HG02610 (cell line): Measurements from ENCODE around the gene CARMIL1.

Experiments used
- ATAC-seq: cut with Tn5 transposase; IDR thresholded peaks from one replicate; pipeline ENCODE4 v1.9.1; 2021; ENCODE audit warnings: mild to moderate bottlenecking, moderate library complexity; ENCODE audit not compliant: unreplicated experiment

The CARMIL1 gene

DNA sequence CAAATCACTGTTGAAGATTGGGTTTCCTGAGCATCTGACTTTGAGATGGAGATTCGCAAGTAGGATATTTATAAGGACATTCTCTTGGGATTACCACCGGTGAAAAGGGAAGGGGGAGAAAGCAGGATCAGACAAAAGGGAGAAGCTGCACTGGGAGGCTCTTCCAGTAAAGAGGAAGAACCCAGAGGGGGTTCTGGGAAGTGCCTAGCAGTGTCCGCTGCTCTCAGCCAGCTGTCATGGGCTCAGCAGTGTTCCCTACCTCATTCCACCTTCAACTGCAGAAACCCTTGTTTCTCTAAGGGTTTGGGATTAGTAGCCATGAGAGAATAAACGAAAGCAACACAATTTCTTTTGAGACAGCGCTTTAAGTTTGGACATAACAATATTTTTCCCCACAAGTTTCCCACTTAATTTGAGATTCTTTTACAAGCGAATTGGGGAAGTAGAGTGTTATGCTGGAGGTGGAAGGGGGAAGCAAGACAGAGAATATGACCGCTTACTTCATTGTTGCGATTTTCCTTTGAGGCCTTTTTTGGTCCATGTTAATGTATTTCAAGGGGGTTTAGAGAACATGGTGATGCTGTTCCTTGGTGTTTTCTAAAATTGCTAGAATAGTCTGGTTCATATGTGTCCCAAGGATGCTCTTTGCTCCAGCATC, 218.3 kb downstream of the CARMIL1 start:
- no peak for ATAC-seq

DNA sequence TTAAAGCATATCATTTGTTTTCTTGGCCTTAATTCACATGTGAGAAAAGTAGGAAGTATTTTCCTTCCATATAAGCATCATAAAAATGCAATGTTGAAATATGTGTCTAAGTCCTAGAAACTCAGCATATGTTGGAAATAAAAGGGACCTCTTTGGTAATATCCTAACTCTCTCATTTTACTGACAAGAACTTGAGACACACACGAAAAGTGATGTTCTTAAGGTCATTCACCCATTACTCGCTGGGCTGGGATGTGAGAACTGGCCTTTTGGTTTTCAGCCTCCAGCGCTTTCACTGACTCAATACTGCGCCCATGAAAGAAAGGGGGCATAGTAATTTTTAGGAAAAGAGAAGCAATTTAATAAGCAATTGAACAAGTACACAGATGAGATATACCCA, 219.3 kb downstream of the CARMIL1 start:
- no peak for ATAC-seq

- ATAC-seq: no peak
These were observed 220.6 kb downstream of the CARMIL1 start for GRCh38 chr6:25499615-25500235.

DNA sequence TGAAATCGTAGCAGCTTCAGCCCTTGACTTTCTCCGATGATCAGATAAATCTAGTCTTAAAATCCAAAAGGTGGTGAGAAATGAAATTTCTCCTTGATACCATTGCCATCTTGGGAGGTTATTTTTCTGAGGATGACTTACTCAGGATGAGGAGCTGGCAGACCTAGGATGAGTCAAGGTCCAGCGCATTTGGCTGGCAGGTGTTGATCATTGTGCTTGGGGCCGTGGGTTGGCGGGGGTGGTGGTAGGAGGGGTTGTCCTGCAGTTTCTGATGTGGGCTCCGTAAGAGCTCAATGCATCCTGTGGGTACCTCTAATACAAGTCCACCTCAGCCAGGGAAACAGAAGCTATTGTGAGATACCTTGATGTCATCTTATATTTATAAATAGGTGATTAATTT, 224.5 kb downstream of the CARMIL1 start:
- ATAC-seq: no peak

- ATAC-seq: no peak
These were observed 225.5 kb downstream of the CARMIL1 start for GRCh38 chr6:25504661-25505060.

DNA sequence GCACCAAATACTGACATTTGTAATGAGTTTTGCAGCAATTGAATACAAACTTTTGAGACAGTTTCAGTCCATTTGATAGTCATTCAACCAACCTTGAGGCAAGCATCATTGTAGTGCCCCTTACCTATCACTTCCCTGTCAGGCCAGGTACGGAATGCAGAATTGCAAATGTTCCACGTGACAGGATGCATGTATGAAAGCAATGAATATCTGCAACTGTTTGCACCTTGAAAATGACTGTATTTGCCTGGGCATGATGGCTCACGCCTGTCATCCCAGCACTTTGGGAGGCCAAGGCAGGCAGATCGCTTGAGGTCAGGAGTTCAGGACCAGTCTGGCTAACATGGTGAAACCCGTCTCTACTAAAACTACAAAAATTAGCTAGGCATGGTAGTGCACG, 226.8 kb downstream of the CARMIL1 start:
- no peak for ATAC-seq

- ATAC-seq: no peak
These were observed 228.9 kb downstream of the CARMIL1 start for GRCh38 chr6:25508051-25508450.

DNA sequence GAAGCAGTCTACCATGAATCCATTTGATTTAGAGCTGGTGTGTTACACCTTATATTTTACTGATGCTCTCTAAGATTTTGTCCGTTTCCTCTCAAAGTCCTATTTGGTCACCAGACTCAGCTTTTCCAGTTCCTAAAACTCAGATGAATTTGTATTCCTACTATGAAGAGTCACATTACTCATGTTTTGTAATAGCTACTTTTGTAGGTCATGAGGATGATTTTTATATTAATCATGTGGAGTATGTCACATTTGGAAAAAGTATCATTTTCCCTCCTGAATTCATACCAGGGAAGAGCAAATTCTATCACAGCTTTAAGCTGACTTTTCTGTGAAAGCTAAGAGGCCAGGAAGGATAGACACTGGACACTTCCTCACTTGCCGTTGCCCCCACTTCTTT, 232.2 kb downstream of the CARMIL1 start:
- no peak for ATAC-seq

GRCh38 chr6:25512560-25512959, 233.4 kb downstream of the CARMIL1 start:
- ATAC-seq: no peak

- ATAC-seq: no peak
These were observed 240.7 kb downstream of the CARMIL1 start for GRCh38 chr6:25519856-25520255.

GRCh38 chr6:25524542-25524941, 245.4 kb downstream of the CARMIL1 start:
- no peak for ATAC-seq

GRCh38 chr6:25525078-25525477, 245.9 kb downstream of the CARMIL1 start:
- no peak for ATAC-seq

GRCh38 chr6:25534942-25535631, 255.9 kb downstream of the CARMIL1 start:
- ATAC-seq: no peak

- no peak for ATAC-seq
These were observed 256.6 kb downstream of the CARMIL1 start for GRCh38 chr6:25535632-25536225.

GRCh38 chr6:25536781-25537180, 257.6 kb downstream of the CARMIL1 start:
- no peak for ATAC-seq

DNA sequence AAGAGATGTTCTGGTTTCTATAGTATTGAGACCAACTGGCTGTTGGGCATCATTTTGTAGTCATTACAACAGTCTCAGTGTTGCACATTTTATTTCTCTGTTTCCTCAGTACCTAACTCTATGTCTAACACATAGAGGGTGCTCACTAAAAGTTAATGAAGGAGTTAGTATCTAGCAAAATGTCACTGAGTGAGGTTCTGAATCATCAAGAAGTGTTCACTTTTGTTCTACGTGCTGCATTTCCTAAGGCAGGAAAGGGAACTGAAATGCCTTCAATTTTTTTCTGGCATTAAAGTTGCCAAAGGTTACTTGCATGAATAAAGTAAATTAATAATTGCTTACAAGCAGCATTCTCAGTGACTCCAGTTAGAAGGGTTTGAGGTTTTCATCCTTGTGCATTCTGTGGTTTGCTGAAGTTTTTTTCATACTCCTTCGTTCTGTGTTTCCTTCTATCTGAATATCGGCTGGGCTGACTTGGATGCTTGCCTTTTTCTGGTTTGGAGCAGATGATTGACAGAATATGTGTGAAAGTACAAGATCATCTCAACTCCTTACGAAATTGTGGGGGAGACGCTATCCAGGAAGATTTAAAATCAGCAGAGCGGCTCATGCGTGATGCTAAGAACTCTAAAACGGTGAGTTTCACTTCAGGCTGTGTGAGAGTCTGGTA, 258.3 kb downstream of the CARMIL1 start:
- ATAC-seq: no peak

DNA sequence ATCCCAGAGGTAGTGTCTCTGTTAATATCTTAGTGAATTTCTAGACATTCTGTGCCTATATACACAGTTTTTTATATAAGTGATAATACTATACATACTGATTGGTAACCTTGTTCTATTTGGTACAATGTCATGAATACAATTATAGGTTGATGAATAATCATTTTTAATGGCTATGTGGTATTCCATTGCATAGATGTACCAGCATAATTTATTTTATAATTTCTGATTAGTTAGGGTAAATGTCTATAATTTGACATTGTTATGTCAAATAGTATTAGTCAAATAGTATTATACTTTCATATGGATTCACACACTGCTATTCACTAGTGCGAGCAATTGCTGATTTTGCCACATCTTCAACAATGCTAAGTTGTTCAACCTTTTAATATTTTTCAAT, 262.1 kb downstream of the CARMIL1 start:
- ATAC-seq: no peak

DNA sequence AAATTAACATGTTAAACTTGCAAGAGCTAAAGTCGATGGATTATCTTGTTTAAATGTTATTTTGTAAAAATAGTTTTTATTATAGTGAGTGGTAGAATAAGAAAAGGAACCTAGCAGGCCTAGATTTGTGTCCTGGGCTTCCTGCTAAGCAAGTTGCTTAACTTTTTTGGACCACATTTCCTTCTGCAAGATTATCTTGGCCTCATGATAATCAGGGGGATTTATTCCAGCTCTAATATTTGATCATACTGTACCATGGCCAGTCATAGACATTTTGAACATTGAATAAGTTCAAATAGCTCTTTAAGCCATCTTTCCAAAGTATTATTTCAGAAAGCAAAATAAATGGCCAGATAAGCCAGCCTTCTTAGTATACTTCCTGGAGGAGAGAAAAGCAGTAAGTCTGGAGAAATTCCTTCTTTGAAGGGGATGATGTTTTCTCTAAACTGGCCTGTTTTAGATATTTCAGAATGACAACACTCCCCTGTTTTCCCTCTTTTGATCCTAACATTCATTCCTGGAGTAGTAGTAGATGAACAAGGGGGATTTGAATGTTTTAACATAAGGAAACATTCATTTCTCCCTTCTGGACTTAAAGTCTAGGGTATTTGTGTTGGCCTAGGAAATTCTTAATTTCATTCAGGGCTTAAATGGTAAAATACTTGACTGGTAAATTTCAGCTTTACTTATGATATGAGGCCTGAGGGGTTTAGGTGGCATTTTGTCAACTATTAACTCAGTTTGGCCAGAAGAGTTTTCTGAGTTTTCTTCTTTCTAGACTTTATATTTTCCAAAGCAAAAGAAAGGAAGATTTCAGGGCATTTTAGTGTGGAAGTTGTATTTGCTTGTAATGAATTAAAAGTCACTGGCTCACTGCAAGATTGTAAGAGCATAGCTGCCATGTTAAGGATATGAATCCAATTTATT, 264.1 kb downstream of the CARMIL1 start:
- no peak for ATAC-seq

DNA sequence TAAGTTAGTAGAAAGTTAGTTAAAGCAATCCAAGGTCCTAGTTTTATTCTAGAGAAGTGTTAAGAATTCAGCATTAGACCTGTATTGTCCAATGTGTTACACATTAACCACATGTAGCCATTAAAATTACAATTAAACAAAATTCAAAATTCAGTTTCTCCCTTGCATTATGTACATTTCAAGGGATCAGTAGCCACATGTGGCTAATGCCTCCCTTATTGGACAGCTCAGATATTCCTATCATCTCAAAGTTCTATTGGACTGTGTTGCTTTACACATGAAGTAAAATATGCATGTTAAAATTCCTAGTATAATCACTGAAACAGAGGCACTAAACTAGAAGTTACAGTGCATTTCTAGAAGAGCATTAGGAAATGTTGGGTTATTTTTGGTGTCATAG, 265.7 kb downstream of the CARMIL1 start:
- ATAC-seq: no peak

DNA sequence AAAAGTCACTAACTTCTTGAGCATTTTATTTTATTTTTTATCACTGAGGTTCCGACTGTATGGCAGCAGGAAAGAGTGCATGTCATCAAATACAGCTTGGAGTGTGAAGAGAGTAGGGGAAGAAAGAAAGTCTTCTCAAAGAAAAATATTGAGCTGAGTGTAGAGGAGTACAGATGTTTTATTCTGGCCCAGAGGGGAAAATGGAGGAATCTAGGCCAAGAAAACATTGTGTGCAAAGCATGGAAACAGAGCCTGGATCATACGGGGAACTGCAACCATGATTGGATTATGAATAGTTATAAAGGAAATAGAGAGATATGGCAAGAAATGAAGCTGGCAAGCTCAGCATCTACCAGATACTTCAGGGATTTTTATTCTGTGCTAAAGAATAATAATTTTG, 268.6 kb downstream of the CARMIL1 start:
- no peak for ATAC-seq
